CD4-positive, alpha-beta T cell treated with Interleukin-2 at 100 ng/mL for 4 hours (primary cell): Measurements from ENCODE around the gene DACH1.

Experiments
- DNase-seq: peaks from one replicate; pipeline ENCODE4 v3.0.0-alpha.2; 2020; ENCODE audit warnings: low spot score

The DACH1 gene

DNA sequence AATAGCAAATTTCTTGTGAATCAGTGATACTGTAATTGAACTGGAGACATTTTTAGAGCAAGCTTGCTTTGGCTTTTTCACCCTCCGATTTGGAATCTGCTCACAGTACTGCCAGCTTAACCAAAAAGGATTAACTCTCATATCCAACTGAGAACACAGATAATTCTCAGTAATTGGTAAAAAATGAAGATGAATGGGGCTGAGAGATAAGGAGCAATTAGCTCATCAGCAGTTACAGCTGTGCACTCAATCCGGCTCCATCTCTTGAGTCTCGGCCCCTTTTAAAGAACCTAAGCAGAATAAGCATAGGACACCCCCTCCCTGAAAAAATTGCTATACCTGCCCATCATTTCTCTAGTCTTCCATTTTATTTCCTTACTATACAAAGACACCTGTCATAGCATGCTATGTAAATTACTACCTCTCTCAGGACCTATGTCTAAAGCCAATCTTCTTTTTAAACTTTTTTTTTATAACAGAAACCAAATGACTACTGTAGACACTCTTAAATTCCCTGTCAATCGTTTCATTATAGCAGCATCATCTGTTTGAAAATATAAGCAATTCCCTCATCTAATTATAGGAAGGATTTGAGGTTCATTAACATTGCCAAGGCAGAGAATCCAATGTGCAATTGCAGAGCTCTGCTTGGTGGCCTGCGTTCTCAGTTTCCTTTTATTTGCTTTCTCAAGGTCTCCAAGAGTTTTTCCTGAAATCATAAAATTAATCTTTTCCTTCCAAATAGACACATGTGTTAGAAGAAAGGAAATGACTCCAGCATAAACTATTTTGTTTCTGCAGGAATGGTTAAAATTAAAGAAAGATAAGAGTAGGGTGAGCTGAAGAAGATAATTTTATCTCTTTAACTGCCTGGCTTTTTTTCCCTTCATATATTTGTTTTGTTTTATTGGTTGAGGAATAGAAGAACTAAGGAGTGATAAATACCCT lies 242.1 kb downstream of the DACH1 start:
- DNase-seq = no peak

- no peak for DNase-seq
Measured at GRCh38 chr13:71621174-71622124, 245.6 kb downstream of the DACH1 start.

DNA sequence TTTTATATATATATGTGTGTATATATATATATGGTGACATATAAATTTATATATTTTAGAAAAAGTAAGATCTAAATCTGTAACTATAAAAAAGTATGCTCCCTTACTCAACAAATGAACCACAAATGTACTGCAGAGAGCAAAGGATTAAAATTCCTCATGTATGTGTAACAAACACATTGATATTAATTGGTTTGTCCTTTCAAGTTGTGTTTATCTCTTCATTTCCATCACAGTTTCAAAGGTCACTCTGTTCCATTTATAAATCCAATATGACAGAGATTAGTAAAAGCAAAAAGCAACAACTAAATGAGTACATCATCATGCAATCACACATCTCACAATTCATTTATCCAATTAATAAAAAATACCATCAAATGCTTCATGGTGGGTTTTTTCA lies 247.9 kb downstream of the DACH1 start:
- no peak for DNase-seq

- DNase-seq = no peak
Measured at GRCh38 chr13:71618159-71618558, 248.8 kb downstream of the DACH1 start.

- no peak for DNase-seq
Measured at GRCh38 chr13:71617265-71617664, 249.7 kb downstream of the DACH1 start.

DNA sequence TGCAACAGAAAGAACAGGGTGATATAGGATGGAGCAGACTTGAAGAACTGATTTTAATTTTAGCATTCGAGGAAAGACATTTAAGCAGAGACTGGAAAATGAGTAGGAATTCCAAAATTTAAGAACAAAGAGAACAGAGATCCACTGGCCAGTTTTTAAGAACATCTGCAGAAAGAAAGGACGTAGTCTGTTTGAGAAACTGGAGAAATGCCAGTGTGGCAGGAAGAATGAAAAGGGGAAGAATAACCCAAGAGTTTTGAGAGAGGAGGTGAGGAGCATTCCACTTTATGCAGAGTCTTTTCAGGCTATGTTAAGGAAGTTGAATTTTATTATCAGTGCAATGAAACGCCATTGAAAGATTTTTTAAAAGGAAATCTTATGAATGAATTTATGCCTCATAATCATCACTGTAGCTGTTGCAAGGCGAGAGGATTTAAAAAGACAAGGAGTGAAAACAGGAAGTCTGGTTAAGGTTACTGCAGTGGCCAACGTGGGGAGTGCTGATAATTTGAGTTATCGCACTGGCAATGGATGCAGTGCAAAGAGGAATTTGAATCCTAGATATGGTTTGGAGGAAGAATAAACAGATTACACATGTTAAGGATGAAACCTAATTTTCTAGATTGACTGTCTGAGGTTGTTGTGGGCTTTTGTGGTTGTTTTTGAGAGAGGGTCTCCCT lies 253.8 kb downstream of the DACH1 start:
- DNase-seq = no peak

GRCh38 chr13:71611292-71611691 lies 255.7 kb downstream of the DACH1 start:
- DNase-seq = no peak

DNA sequence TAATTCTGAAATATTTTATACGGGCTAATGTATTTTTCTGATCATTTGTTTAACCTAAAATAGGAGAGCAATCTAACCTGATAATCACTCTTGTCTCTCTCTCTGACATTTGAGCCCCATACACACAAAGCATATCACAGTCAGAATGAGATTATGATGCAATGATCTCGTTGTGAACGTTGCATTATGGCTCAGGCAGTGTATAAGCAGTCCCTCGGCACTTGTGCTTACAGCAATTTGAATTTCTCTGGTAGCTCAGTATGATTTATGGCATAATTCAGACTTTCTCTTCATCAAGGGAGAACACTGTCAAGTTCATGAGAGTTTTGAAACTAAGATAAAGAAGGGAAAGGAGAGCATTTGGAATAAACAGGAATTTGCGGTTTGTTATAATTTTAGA lies 256.1 kb downstream of the DACH1 start:
- DNase-seq = no peak

DNA sequence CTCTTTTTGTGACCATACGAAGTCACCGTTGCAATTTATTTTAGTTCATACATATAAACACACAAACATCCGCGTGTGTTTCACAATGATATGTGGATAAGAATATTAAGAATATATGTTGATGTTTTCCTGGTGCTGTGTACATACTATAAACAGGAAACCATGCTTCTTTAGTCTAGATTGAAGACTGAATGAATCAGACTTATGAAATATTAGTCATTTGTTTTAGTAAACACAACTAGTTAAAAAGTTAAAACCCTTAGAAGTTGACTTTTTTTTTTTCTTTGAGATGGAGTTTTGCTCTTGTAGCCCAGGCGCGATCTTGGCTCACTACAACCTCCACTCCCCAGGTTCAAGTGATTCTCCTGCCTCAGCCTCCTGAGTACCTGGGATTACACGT lies 257.7 kb downstream of the DACH1 start:
- no peak for DNase-seq

DNA sequence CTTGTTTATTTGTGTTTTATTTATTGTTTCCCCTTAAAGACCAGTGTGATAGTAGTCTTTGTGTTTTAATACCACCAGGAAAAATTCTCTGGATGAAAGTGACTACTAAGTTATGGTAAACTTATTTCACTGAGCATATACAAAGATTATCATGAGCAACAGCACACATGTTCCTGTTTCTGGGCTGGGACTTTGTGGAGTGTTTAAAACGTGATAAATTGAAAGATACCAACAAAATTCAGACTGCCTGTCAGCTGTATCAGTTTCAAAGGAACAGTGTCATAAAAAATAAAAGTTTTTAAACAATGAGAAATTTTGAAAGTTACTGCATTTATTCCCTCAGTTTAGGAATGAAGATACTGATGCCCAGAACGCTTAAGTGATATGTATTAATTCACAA lies 259.4 kb downstream of the DACH1 start:
- no peak for DNase-seq

- DNase-seq = no peak
Measured at GRCh38 chr13:71606818-71607217, 260.2 kb downstream of the DACH1 start.

DNA sequence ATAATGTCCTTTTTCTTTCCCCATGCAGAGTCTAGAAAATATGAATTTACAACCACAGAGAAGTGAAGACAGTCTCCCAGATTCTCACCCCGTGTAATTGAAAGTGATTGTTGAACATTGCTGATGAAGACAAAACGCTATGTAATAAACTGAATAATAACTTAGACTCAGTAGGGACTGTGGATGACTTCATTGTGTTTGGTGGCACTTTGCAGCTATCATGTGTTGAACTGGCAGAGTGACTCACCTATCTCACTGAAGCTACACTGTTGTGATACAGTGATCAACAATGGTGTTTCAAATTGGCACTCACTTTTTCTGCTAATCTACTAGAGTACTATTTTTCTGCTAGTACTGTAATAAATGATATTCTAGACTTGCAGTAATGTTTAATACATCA lies 261.3 kb downstream of the DACH1 start:
- DNase-seq = no peak

DNA sequence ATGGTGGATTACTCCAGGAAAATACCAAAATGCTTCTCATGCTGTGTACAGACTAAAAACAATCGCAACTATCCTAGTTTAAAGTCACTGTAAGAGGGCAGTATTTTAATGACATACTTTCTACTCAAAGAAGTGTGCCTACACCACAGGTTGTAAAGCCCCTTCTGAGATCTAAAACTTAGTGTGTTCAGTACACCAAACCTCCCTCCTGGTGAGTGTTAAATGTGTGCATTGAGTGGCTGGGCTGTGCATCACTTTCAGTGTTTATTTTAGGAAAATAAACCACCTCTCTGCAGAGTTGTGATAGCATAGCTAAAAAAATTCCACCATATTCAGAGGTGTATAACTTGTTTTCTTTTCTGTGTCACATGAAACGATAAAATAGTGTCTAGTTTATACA lies 263.7 kb downstream of the DACH1 start:
- DNase-seq = no peak

DNA sequence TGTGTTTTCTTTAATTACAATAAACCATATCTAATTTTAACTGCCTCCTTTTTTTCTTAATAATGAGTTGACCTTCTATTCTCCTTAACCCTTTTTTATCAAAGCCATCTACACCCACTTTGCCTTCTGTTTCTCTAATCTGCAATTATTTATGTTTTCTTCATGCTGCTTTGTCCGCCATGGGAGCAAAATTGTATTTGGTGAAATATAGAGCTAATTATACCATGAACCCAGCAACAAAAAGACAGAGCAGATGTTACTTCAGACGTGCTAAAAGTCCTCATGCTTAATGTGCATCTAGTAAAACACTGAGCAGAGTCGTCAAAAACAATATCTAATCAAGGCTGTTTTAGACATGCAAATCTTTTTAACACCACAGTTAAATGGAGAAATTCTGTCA lies 264.7 kb downstream of the DACH1 start:
- no peak for DNase-seq

DNA sequence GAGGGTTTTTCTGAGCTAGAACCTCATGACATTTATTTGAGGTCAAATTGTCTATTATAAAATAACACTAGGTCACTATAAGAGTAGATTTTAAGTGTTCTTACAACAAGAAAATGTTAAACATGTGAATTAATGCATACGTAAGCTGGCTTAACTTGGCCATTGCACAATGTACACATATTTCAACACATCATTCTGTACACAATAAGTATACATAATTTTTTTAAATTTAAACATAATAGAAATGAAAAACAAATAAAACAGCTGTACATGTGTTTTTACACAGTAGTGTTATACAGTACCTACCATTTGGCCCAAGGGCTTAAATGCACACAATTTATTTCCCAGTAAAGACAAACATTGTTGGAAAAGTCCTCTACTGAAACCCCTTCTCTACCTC lies 269.9 kb downstream of the DACH1 start:
- no peak for DNase-seq

GRCh38 chr13:71596116-71596515 lies 270.9 kb downstream of the DACH1 start:
- DNase-seq = no peak

- DNase-seq = no peak
Measured at GRCh38 chr13:71593566-71593965, 273.4 kb downstream of the DACH1 start.

DNA sequence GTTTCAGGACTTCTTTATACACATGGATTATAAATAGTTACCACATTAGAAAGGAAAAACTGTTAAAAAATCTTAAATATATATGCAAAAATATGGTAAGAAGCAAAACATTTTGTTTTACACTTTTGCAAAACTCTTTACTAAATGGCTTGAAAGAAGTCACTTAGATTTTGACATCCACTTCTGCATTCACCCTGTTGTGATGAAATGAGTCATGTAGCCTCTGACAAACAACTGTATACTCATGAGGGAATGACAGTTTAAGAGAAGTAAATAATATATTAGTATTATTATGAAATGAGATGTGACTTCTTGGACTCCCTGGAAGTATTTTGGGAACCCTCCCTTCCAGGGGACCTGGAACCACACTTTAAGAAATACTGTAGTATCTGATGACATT lies 275.6 kb downstream of the DACH1 start:
- no peak for DNase-seq

GRCh38 chr13:71590654-71591148 lies 276.3 kb downstream of the DACH1 start:
- no peak for DNase-seq

DNA sequence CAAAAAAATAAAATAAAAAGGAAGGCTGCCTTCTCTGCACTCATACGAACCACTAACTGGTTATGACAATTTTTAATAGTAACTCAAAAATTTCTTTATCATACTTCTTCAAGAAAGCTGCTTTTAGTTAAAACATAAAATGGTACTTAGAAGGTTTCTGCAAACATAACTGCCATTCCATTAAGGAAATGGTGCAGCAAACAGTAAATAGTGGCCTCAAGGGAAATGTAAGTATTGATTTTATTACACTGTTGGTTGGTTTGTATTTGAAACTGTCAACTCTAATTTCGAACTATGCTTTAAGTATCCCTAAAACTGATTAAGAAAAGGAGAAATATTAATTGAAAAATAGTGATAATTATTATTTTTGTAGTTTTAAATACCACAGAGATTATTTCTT lies 278.0 kb downstream of the DACH1 start:
- no peak for DNase-seq

DNA sequence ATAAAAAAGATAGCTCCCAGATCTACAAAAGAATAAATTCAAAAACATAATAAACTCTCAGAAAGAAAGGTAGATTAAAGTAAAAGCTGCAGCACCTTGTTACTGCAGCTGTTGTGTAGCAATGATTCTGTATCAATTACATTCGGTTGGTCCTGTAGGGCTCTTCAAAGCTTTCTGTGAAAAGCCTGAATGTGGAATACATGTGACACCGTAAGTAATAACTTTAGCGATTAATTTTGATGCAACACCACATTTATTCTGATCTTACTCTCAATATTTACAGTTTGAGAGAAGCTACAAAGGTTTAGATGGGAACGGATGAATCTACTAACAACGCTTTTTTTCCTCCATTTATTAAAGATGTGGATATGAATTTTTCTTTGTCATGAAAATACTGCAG lies 279.2 kb downstream of the DACH1 start:
- no peak for DNase-seq

DNA sequence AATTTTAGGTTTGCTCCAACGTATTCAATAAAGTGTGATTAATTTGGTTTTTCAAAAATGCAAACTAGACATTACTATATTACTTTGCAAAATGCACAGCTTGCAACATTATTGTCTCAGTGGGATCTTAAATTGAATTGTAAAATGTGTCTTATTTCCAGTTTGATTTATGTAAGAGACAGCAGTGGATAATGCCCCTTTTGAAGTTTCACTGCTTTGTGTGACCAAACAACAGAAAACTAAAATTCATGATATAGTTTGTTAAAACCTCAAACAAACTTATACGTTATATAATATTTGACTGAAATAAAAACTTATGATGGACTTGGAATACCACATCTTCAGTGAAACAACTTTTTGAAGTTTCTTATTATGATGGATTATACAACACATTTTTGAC lies 279.8 kb downstream of the DACH1 start:
- DNase-seq = no peak
